Gastrocnemius medialis (tissue), 4 donors: ENCODE measurements around the gene GSAP.

Experiments
- CTCF ChIP-seq, 5 experiments: fragments of 450-650 bp in 3 of 5; fragments of 200-600 bp in 2 of 5; sonication (generic) in 2 of 5; IDR thresholded peaks in 4 of 5; conservative IDR thresholded peaks in 1 of 5; 1 replicate in 4 of 5; 2 replicates in 1 of 5; pipeline ENCODE4 v1.5.1; 2016 to 2019; ENCODE audit warnings: antibody characterized with exemption in 5 of 5, mild to moderate bottlenecking in 3 of 5, moderate library complexity in 3 of 5
- POLR2A ChIP-seq, 2 donors: fragments of 450-650 bp; IDR thresholded peaks; one replicate each; pipeline ENCODE4 v1.6.1; 2017; ENCODE audit warnings: antibody characterized with exemption in 2 of 2, mild to moderate bottlenecking in 2 of 2, moderate library complexity in 2 of 2

GRCh38 chr7:77402818-77403217, 13.3 kb downstream of the GSAP start:
- TF ChIP-seq CTCF (IDR thresholded peaks at IDR 0.05 in 4 of 5, conservative IDR thresholded peaks at IDR 0.05 in 1 of 5) (no peak), POLR2A (IDR thresholded peaks at IDR 0.05) (no peak)
